GM18870 (cell line): ENCODE data around the gene ACAP1.

Source experiments
- ATAC-seq: cut with Tn5 transposase; IDR thresholded peaks from one replicate; pipeline ENCODE4 v1.9.1; 2021; ENCODE audit warnings: moderate library complexity; ENCODE audit not compliant: unreplicated experiment

The ACAP1 gene

DNA sequence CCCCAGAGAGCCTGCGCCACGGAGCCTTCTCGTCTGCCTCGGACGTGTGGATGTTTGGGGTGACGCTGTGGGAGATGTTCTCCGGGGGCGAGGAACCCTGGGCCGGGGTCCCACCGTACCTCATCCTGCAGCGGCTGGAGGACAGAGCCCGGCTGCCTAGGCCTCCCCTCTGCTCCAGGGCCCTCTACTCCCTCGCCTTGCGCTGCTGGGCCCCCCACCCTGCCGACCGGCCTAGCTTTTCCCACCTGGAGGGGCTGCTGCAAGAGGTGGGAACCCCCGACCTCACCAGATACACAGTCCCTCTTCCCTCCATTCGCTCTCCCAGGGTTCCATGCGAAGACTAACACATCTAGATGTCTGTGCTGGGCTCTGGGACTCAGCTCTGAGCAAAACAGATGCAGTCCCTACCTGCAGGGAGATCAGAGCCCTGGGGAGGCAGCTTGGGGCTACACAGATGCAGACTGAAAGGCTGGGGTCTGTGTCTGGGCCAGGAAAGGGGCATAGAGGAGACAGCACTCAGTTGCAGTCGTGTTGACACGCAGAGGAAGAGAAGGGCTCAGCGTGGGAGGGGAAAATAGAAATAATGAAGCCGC lies 48.3 kb downstream of the ACAP1 start:
- no peak for ATAC-seq

DNA sequence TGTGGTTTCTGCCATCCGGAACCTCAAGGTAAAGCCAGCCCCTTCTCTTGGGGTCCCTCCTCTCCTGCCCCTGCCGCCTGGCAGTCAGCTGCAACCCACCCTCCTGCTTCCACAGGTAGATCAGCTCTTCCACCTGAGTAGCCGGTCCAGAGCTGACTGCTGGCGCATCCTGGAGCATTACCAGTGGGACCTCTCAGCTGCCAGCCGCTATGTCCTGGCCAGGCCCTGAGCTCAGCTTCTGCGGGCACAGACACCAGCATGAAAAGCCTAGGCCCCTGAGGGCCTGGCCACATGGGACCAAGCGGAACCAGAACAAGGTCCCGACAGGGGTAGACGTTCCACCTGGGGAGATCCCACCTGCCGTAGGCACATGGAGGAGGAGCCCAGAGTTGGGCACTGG lies 52.5 kb downstream of the ACAP1 start:
- ATAC-seq, result no peak

DNA sequence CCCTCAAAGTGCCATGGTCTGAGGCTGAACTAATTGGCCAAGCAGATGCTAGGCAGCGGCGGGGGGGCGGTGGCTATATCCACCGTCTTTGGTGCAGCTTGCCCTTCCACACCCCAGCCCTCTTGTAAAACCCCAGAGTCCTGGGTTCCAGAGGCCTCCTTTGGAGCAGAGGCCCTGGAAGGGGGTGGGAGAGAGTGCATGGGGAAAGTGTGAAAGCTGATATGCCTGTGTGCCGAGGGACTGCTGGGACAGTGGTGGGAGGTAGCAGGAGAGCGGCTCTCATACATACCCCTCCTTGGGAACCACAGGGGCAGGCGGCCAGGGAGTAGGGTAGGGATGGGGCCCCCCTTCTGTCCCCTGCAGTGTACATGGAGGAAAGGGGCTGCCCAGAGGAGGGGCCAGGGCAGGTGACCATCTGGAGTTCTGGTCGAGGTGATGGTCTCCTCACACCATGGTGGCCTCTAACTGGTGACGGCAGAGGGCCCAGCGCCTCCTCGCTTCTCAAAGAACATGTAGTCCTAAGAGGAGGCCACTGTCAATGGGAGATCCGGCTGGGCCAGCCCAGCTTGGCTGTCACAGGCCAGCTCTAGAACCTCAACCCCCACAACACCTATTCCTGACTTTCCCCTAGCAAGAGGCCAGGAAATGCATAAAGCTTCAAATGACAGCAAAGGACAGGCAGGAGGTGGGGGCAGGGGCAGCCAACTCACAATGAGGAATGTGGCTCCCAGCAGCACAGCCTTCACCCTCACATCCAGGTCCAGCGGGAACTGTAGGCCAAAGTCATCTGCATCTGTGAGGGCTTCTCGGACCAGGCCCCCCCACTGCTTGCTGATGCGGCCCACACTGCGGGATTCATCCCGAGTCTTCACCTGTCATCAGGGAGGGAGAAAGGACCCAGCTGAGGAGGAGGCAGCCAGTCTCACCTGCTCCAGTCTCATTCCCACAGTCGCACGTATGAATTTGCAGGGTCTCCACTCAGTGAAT lies 53.9 kb downstream of the ACAP1 start:
- ATAC-seq, result no peak

DNA sequence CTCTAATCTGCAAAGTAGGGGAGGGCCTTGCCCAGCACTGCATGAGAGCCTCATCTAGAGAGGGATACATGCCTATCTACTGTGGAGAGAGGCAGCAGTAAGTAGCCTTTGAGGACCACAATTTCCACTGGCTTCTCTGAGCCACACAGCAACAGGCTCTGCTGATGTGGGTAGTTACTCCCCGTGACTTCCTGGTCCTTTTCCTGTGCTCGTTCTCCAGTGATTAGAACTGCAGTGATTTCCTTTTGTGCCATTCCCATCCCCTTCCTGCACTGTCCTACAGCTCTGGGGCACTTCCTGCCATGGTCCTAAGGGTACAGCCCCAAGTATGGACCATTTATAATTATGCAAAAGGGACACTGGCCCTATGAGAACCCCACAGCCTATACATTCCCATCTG lies 55.0 kb downstream of the ACAP1 start:
- ATAC-seq, result no peak

DNA sequence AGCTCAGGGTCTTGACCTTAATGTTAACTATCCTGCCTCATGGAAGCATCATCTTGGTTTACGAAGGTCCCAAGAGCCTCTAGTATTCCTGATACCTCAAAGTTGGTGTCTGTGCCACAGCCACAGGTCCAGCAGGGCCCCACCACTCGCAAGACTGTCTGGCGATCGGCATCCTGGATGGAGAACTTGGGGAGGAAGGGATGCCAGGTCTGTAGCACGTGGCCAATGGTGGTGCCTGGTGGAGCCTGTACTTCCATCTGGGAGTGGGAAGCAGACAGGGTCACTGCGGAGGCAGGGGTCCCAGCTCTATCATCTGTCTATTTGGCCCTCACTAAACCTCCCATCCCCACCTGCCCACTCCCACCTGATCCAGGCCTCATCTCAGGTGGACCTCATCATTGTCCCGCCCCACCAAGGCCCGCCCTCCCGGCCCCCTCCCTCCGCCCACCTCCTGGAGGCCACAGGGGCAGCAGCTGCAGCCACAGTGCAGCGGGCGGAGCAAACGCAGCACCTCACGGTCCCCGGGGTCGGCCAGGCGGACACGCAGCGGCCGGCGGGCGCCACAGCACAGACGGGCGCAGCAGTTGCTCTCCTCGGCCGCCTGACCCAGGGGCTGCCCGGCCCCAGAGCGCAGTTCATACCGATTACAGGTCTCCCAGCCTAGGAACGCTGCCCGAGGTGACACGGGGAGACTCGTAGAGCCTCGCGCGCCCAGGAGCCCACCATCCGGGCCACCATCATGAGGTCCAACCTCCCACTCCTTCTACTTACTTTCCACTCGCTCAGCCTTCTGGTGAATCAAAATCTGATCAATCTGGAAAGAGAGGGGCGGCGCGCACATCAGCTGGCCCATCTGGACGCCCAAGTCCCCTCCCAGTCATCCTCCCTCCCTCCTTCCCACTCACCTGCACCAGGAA lies 56.6 kb downstream of the ACAP1 start:
- no peak for ATAC-seq

DNA sequence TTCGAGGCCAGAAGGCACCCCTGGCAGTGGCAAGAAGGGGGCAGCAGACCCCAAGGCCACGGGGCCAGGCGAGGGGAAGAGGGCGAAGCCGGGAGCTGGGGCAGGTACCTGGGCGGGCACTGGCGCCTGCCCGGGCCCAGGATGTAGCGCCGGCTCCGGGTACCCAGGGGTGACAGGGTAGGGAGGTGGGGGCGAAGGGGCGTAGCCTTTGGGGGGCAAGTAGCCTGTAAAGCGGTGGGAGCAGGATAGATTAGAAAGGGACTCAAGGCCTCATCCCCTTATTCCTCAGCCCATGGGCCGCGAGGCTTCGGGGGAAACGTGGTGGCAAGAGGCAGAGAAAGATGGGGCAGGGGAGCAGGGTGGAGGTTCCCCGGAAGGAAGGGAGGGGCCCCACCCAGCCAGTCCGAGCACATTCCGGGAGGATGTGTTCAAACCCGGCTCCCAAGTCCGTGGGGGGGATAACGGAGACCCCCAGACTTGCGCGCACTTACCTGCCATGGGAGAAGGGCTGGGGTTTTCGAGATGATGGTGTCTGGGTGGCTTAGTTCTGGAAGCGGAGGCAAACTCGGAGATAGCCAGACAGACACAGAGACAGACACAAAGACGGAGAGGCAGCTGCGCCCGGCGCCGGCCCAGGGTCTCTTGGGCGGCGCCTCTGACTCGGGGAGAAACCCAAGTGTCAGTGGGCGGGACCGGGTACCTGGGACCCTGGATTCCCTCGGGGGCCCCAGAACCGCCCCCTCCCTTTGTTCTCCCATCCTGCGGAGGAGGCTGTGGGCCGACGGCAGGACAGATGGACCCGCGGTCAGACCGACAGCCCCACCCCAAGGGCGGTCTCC lies 57.5 kb downstream of the ACAP1 start:
- ATAC-seq, result no peak

DNA sequence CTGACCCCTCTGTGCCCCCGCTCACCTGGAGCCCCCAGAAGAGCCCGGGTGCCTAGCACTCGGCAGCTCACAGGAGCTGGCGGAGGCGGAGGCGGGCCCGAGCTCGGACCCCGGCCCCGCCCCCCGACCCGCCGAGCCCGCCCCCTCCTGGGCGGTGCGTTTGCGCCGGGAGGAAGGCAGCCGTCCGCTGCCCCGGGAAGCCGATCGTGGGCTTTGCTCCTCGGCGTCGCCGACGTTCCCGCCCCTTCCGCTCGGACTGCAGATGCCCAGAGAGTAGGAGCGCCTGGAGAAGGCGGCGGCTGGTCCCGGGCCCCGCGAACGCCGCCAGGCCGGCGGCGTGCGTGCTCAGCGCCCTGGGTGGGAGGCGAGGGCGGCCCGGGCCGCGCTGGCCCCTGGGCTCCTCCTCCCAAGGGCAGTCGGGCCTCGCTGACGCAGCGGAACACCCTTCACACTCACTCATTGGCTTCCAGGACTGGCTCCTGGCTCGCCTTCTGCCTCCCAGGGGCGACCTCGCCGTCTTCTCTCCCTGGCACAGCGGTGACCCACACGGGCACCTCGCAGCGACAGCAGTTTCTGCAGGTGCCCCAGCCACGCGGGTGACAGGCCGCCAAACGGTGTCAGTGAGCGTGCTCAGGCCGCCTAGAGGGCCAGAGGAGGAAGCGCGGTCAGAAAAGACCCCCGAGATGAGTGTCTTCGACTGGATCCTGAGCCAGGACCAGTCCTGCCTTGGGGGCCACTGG lies 58.3 kb downstream of the ACAP1 start, which contains the start of gene PLSCR3:
TSS of gene PLSCR3 (minus strand) at position 74 of the 740 bp plus-strand sequence. CDS start 415 bp downstream, outside the sequence.
- ATAC-seq, result no peak

DNA sequence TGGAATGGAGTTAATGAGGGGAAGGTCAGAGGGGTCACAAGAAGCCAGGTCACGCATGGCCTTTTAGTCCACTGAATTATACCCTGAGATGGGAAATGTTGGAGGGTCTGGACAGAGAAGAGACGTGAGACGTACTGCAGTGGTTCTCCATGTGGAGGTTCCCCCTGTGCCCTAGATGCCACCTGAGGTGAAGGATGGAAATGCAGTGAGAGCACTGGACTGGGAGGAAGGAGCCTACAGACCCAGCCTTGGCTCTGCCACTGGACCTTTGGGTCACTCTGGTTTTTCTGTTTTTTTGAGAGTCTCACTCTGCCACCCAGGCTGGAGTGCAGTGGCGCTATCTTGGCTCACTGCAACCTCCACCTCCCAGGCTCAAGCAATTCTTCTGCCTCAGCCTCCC lies 59.8 kb downstream of the ACAP1 start:
- no peak for ATAC-seq

DNA sequence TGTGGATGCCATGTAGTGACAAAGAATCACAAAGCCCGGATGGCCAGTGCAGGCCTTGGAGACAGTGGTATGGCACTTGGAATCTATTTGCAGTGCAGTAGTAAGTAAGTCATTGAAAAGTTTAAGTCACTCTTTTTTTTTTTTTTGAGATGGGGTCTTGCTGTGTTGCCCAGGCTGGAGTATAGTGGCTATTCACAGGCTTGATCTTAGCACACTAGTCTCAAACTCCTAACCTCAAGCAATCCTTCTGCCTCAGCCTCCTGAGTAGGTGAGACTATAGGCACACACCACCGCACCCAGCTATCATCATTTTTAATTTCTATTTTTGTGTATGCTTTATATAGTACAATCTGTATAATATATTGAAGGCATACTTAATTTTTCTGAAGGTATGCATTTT lies 62.3 kb downstream of the ACAP1 start:
- no peak for ATAC-seq
